CMK (cell line): ENCODE measurements around the gene CDCA8.
A peak's percentile ranks its signal among the peaks of the same experiment; 100 is the strongest.
"Not testable (repeated sequence)": the region's sequence is repeated elsewhere in the genome, so short reads cannot be mapped to it uniquely, and the experiment has no call there.

Source experiments
- DNase-seq: peaks from one replicate; pipeline ENCODE4 v3.0.0-alpha.2; 2010; ENCODE audit warnings: low read depth

Gene CDCA8

GRCh38 chr1:37738619-37739018 lies 46.3 kb downstream of the CDCA8 start:
- DNase-seq: not testable (repeated sequence)

GRCh38 chr1:37739222-37739621 lies 46.9 kb downstream of the CDCA8 start:
- DNase-seq: no peak

GRCh38 chr1:37741130-37741529 lies 48.8 kb downstream of the CDCA8 start:
- no peak for DNase-seq

- no peak for DNase-seq
Measured at GRCh38 chr1:37741662-37742061, 49.3 kb downstream of the CDCA8 start.

GRCh38 chr1:37746806-37747205 lies 54.5 kb downstream of the CDCA8 start:
- DNase-seq: no peak

GRCh38 chr1:37748565-37748964 lies 56.2 kb downstream of the CDCA8 start:
- DNase-seq: no peak

GRCh38 chr1:37752213-37752582 lies 59.9 kb downstream of the CDCA8 start:
- no peak for DNase-seq

GRCh38 chr1:37752583-37753471 lies 60.5 kb downstream of the CDCA8 start:
- DNase-seq: no peak

- no peak for DNase-seq
Measured at GRCh38 chr1:37753473-37754321, 61.4 kb downstream of the CDCA8 start.

- DNase-seq: no peak
Measured at GRCh38 chr1:37755290-37755689, 63.0 kb downstream of the CDCA8 start.

GRCh38 chr1:37755951-37756560 lies 63.7 kb downstream of the CDCA8 start:
- DNase-seq: peak; percentile 3
